ENCODE data around the gene NT5C2. TPM values are rescaled to one million over a fixed set of nuclear protein-coding genes. Genes with fewer than 3 reads are reported as not detected.
"Not testable (repeated sequence)": the region's sequence is repeated elsewhere in the genome, so short reads cannot be mapped to it uniquely, and the experiment has no call there.

Gene NT5C2
- total and polyA plus RNA-seq, 2 of the 8 experiments (the other 6 are each of a cell fraction or from before 2014, with no cell fraction given) = 35.2 to 106 TPM

GRCh38 chr10:103168438-103168837, 24.6 kb downstream of the NT5C2 start (continued):
- TF ChIP-seq ATF3 (IDR thresholded peaks at IDR 0.05; ENCODE audit: insufficient read depth, low read depth, low read length) (no peak), SP4 (IDR thresholded peaks at IDR 0.05; ENCODE audit: low read length) (no peak), SUZ12 (IDR thresholded peaks at IDR 0.05; ENCODE audit: low read length) (no peak), BRCA1 (IDR thresholded peaks at IDR 0.05; ENCODE audit: low read depth, low read length) (no peak), SP2 (IDR thresholded peaks at IDR 0.05; ENCODE audit: low read length) (no peak), TBP (IDR thresholded peaks at IDR 0.05; ENCODE audit: low read depth, low read length) (no peak), SIN3A (conservative IDR thresholded peaks at IDR 0.05 in 1 of 2, IDR thresholded peaks at IDR 0.05 in 1 of 2; ENCODE audit: low read depth in 1 of 2, low read length in 2 of 2) (no peak), TAF1 (IDR thresholded peaks at IDR 0.05; ENCODE audit: low read depth, low read length) (no peak)

- WGBS, 2 experiments (ENCODE audit: extremely low coverage in 1 of 2, insufficient coverage in 1 of 2, insufficient read length in 1 of 2, insufficient replicate concordance in 2 of 2, low coverage in 1 of 2, low lambda C conversion rate in 2 of 2, missing lambda C conversion rate in 1 of 2) = 90% methylated on average over 5 of the region's 5 CpGs; no CpG with 5 or more reads in 1 of the 2 experiments
- CTCF ChIA-PET (ENCODE audit: partially characterized antibody) = interaction anchor here (1.5 to 1.6 kb wide), 2 partner anchors 13 to 77 kb away, joined by 5 to 8 read pairs; no protein-coding TSS in a partner anchor
- not testable (repeated sequence) for H3K14ac ChIP-seq (ENCODE audit: insufficient read length)
Observed at GRCh38 chr10:103167554-103167953, 25.5 kb downstream of the NT5C2 start.

More at GRCh38 chr10:103167554-103167953, 25.5 kb downstream of the NT5C2 start:
- not testable (repeated sequence) for H2BK5ac ChIP-seq (ENCODE audit: low read depth, low read length); H3K9me3 ChIP-seq (ENCODE audit: insufficient read depth in 2 of 2, low read depth in 1 of 2, low read length in 1 of 2); H3K79me1 ChIP-seq (ENCODE audit: low read depth, low read length); H2BK15ac ChIP-seq (ENCODE audit: low read length); H3K23ac ChIP-seq (ENCODE audit: insufficient read length); H3K4me2 ChIP-seq (ENCODE audit: insufficient read depth in 1 of 2, low read depth in 2 of 2, low read length in 2 of 2); H3K4ac ChIP-seq (replicated peaks; ENCODE audit: insufficient read length, low read depth, low read length); H3K4me3 ChIP-seq (ENCODE audit: extremely low read depth in 1 of 4, insufficient read depth in 2 of 4, low read depth in 3 of 4, low read length in 4 of 4); H3K18ac ChIP-seq (ENCODE audit: extremely low read depth, low read length); H3K23me2 ChIP-seq (ENCODE audit: low read depth, low read length); H4K20me1 ChIP-seq (replicated peaks in 1 of 2; ENCODE audit: control insufficient read depth in 1 of 2, insufficient read depth in 2 of 2, low read length in 2 of 2); H2BK12ac ChIP-seq (ENCODE audit: low read depth, low read length); H4K5ac ChIP-seq (ENCODE audit: insufficient read length, low read depth, low read length); H2BK20ac ChIP-seq (ENCODE audit: low read length); H3K27me3 ChIP-seq (replicated peaks in 1 of 4; ENCODE audit: control insufficient read depth in 3 of 4, extremely low read depth in 1 of 4, insufficient read depth in 3 of 4, low read length in 3 of 4); H3K4me1 ChIP-seq (replicated peaks in 1 of 4; ENCODE audit: control insufficient read depth in 3 of 4, insufficient read depth in 4 of 4, low read length in 3 of 4); H2AK5ac ChIP-seq (ENCODE audit: low read depth, low read length); H3K79me2 ChIP-seq (ENCODE audit: control insufficient read depth in 1 of 2, insufficient read depth in 2 of 2, low read length in 2 of 2); H2BK120ac ChIP-seq (replicated peaks; ENCODE audit: low read depth, low read length); DNase-seq (ENCODE audit: low read depth in 1 of 2, low spot score in 2 of 2); H3K9ac ChIP-seq (replicated peaks in 1 of 4; ENCODE audit: extremely low read depth in 1 of 4, low read depth in 3 of 4, low read length in 3 of 4); H4K8ac ChIP-seq (ENCODE audit: extremely low read depth, insufficient read depth, low read length); H2AFZ ChIP-seq (ENCODE audit: low read length); H3K56ac ChIP-seq (replicated peaks; ENCODE audit: insufficient read length, low read depth, low read length); H4K91ac ChIP-seq (replicated peaks; ENCODE audit: insufficient read length, low read length); FAIRE-seq; H3K27ac ChIP-seq (ENCODE audit: low read depth, low read length)
- peaks cover 0 to 24% (median 6%) of the 10 kb centered on the region in 4 experiments; a peak in 7 of 8 replicates for H3K36me3 ChIP-seq (ENCODE audit: control insufficient read depth in 2 of 4, insufficient read depth in 4 of 4, low read length in 3 of 4)
- POLR2A ChIA-PET (ENCODE audit: partially characterized antibody) = interaction anchor here (0.6 kb wide), 1 partner anchor 183 kb away, joined by 3 read pairs; no protein-coding TSS in a partner anchor
